ENCODE data around the gene PTPN9. TPM values are rescaled to one million over a fixed set of nuclear protein-coding genes. Genes with fewer than 3 reads are reported as not detected.

PTPN9 gene
- total and polyA plus RNA-seq, 10 of the 15 experiments (the other 5 are each of a cell fraction or from before 2014, with no cell fraction given) = 7.8 to 29.1 (median 18.5) TPM

DNA sequence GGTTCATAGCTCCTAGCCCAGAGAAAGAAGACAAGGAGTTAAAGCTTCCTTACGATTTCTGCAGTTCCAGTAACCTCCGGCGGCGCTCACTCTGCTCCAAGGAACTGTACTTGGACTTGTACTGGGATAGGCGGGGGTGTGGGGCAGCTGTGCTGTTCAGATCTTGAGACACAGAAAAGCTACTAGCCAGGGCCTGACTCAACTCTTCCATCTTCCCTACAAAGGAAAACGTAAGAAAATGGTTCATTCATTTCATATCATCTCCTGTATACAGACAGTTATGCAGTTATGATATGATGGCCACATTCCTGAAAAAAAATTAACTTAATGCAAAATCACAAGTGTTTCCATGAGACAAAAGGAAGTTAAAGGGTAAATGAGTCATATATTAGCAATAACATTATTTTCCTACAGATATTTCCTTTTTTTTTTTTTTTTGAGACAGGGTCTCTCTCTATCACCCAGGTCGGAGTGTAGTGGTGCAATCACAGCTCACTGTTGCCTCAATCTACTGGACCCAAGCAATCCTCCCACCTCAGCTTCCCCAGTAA lies 41.8 kb upstream of the PTPN9 start:
- Histone ChIP-seq H2AFZ (ENCODE audit: control insufficient read depth, low read depth, low read length) (no peak overlapping the region), H3K36me3 (ENCODE audit: control insufficient read depth in 2 of 2, insufficient read depth in 2 of 2, low read length in 1 of 2) (peaks cover 6 to 16% of the 10 kb centered on the region in 2 experiments; a peak in 3 of 4 replicates), H3K27ac (ENCODE audit: control insufficient read depth, insufficient read depth) (no peak overlapping the region), H3K9ac (ENCODE audit: control insufficient read depth, insufficient read depth, low read length) (no peak overlapping the region), H3K4me1 (ENCODE audit: control insufficient read depth, insufficient read depth, low read length) (no peaks in the 10 kb centered on the region), H3K4me3 (no peak overlapping the region), H3K4me2 (ENCODE audit: control insufficient read depth, insufficient read depth) (no peak overlapping the region), H3K79me2 (ENCODE audit: control insufficient read depth, insufficient read depth, low read length) (peaks cover 8% of the 10 kb centered on the region), H3K9me3 (replicated peaks; ENCODE audit: control insufficient read depth, insufficient read depth, low read length) (no peaks in the 10 kb centered on the region), H4K20me1 (ENCODE audit: control insufficient read depth, insufficient read depth) (no peaks in the 10 kb centered on the region), H3K27me3 (replicated peaks in 1 of 2; ENCODE audit: control insufficient read depth in 2 of 2, insufficient read depth in 2 of 2, low read length in 1 of 2) (no peaks in the 10 kb centered on the region)
- no peak for ATAC-seq
- FAIRE-seq = no peak
- ChIA-PET CTCF (interaction anchor here (0.7 to 2.4 kb wide), 4 partner anchors 18 to 253 kb away, joined by 3 to 11 read pairs (median 5); partner anchors contain the start of gene SNX33), RAD21 (ENCODE audit: unreplicated experiment) (interaction anchor here (1.4 kb wide), 1 partner anchor 169 kb away, joined by 3 read pairs; the partner anchor contains the start of gene SIN3A), SMC1A (ENCODE audit: uncharacterized antibody, unreplicated experiment) (interaction anchor here (0.7 to 1.2 kb wide), 3 partner anchors 14 to 231 kb away, joined by 3 read pairs; partner anchors contain the start of gene IMP3), POLR2A (interaction anchor here (0.7 kb wide), 2 partner anchors 253 to 270 kb away, joined by 4 to 5 read pairs; no protein-coding TSS in a partner anchor)
- no TSS peak for BruUV-seq (replicated peaks)
- intact Hi-C loops (cut with micrococcal nuclease; ENCODE audit: unreplicated experiment) = no loop called here
- TF ChIP-seq NR2F1 (conservative IDR thresholded peaks at IDR 0.05) = no peak
- TF ChIP-seq ZNF622 (IDR thresholded peaks at IDR 0.05) = no peak
- TF ChIP-seq CREM (IDR thresholded peaks at IDR 0.05; ENCODE audit: low read depth) = no peak
- no peak for TF ChIP-seq CHD1 (IDR thresholded peaks at IDR 0.05; ENCODE audit: low read depth, low read length)
- TF ChIP-seq ATF7 (IDR thresholded peaks at IDR 0.05; ENCODE audit: low read depth) = no peak
- TF ChIP-seq, protein P1, sequence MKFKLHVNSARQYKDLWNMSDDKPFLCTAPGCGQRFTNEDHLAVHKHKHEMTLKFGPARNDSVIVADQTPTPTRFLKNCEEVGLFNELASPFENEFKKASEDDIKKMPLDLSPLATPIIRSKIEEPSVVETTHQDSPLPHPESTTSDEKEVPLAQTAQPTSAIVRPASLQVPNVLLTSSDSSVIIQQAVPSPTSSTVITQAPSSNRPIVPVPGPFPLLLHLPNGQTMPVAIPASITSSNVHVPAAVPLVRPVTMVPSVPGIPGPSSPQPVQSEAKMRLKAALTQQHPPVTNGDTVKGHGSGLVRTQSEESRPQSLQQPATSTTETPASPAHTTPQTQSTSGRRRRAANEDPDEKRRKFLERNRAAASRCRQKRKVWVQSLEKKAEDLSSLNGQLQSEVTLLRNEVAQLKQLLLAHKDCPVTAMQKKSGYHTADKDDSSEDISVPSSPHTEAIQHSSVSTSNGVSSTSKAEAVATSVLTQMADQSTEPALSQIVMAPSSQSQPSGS (IDR thresholded peaks at IDR 0.05; ENCODE audit: low read length) = no peak
- TF ChIP-seq, protein P2, sequence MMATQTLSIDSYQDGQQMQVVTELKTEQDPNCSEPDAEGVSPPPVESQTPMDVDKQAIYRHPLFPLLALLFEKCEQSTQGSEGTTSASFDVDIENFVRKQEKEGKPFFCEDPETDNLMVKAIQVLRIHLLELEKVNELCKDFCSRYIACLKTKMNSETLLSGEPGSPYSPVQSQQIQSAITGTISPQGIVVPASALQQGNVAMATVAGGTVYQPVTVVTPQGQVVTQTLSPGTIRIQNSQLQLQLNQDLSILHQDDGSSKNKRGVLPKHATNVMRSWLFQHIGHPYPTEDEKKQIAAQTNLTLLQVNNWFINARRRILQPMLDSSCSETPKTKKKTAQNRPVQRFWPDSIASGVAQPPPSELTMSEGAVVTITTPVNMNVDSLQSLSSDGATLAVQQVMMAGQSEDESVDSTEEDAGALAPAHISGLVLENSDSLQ (IDR thresholded peaks at IDR 0.05) = no peak
- TF ChIP-seq, protein P3, sequence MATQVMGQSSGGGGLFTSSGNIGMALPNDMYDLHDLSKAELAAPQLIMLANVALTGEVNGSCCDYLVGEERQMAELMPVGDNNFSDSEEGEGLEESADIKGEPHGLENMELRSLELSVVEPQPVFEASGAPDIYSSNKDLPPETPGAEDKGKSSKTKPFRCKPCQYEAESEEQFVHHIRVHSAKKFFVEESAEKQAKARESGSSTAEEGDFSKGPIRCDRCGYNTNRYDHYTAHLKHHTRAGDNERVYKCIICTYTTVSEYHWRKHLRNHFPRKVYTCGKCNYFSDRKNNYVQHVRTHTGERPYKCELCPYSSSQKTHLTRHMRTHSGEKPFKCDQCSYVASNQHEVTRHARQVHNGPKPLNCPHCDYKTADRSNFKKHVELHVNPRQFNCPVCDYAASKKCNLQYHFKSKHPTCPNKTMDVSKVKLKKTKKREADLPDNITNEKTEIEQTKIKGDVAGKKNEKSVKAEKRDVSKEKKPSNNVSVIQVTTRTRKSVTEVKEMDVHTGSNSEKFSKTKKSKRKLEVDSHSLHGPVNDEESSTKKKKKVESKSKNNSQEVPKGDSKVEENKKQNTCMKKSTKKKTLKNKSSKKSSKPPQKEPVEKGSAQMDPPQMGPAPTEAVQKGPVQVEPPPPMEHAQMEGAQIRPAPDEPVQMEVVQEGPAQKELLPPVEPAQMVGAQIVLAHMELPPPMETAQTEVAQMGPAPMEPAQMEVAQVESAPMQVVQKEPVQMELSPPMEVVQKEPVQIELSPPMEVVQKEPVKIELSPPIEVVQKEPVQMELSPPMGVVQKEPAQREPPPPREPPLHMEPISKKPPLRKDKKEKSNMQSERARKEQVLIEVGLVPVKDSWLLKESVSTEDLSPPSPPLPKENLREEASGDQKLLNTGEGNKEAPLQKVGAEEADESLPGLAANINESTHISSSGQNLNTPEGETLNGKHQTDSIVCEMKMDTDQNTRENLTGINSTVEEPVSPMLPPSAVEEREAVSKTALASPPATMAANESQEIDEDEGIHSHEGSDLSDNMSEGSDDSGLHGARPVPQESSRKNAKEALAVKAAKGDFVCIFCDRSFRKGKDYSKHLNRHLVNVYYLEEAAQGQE (IDR thresholded peaks at IDR 0.05; ENCODE audit: low read depth, low read length) = no peak
- no peak for TF ChIP-seq RBBP5 (conservative IDR thresholded peaks at IDR 0.05)
- TF ChIP-seq, protein P4, sequence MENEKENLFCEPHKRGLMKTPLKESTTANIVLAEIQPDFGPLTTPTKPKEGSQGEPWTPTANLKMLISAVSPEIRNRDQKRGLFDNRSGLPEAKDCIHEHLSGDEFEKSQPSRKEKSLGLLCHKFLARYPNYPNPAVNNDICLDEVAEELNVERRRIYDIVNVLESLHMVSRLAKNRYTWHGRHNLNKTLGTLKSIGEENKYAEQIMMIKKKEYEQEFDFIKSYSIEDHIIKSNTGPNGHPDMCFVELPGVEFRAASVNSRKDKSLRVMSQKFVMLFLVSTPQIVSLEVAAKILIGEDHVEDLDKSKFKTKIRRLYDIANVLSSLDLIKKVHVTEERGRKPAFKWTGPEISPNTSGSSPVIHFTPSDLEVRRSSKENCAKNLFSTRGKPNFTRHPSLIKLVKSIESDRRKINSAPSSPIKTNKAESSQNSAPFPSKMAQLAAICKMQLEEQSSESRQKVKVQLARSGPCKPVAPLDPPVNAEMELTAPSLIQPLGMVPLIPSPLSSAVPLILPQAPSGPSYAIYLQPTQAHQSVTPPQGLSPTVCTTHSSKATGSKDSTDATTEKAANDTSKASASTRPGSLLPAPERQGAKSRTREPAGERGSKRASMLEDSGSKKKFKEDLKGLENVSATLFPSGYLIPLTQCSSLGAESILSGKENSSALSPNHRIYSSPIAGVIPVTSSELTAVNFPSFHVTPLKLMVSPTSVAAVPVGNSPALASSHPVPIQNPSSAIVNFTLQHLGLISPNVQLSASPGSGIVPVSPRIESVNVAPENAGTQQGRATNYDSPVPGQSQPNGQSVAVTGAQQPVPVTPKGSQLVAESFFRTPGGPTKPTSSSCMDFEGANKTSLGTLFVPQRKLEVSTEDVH (IDR thresholded peaks at IDR 0.05; ENCODE audit: low read depth, partially characterized antibody) = no peak
- TF ChIP-seq, protein P5, sequence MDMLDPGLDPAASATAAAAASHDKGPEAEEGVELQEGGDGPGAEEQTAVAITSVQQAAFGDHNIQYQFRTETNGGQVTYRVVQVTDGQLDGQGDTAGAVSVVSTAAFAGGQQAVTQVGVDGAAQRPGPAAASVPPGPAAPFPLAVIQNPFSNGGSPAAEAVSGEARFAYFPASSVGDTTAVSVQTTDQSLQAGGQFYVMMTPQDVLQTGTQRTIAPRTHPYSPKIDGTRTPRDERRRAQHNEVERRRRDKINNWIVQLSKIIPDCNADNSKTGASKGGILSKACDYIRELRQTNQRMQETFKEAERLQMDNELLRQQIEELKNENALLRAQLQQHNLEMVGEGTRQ (IDR thresholded peaks at IDR 0.05; ENCODE audit: borderline replicate concordance, low read depth, low read length) = no peak
- no peak for TF ChIP-seq SREBF1 (IDR thresholded peaks at IDR 0.05; ENCODE audit: low read length)
- no peak for TF ChIP-seq TAF1 (IDR thresholded peaks at IDR 0.05; ENCODE audit: borderline replicate concordance, low read depth, low read length)
- no peak for TF ChIP-seq CEBPB (IDR thresholded peaks at IDR 0.05; ENCODE audit: borderline replicate concordance in 1 of 2, low read depth in 2 of 2, low read length in 2 of 2)
- 80% methylated on average over 6 of the region's 7 CpGs for WGBS (ENCODE audit: insufficient coverage, insufficient replicate concordance, low lambda C conversion rate, missing lambda C conversion rate)
- in situ Hi-C loops (cut with MboI) = loop anchor here (5.0 kb wide), 1 partner anchor 164 kb away; no protein-coding TSS in a partner anchor
- DNase-seq (ENCODE audit: low read depth, low spot score) = no peak
